K562 (cell line): Measurements from ENCODE around the gene SUPT5H. TPM values are rescaled to one million over a fixed set of nuclear protein-coding genes. Genes with fewer than 3 reads are reported as not detected.

Source experiments
- ARHGAP35 ChIP-seq: fragments of 450-650 bp; IDR thresholded peaks from 2 replicates; pipeline ENCODE4 v1.6.1; 2018; ENCODE audit not compliant: partially characterized antibody
- BCL6 ChIP-seq: fragments of 250-450 bp; sonication (Bioruptor Pico); IDR thresholded peaks from 2 replicates; pipeline ENCODE4 v1.4.0; 2020
- CEBPG ChIP-seq, 3 experiments: fragments of 200-800 bp in 1 of 3; sonication (Bioruptor generic) in 1 of 3; sonication (generic) in 1 of 3; formaldehyde crosslinking in 1 of 3; IDR thresholded peaks in 2 of 3; conservative IDR thresholded peaks in 1 of 3; 2 replicates each; pipeline versions ENCODE4 v1.6.1 to v1.8.0; 2016 to 2022; ENCODE audit warnings: missing compliant biosample characterization in 2 of 3, missing genetic modification characterization in 2 of 3, mild to moderate bottlenecking in 1 of 3, missing genetic modification reagents in 1 of 3
- ELF1 ChIP-seq: fragments of 200-800 bp; sonication (Bioruptor generic); IDR thresholded peaks from 2 replicates; pipeline ENCODE4 v1.6.1; 2016; ENCODE audit warnings: missing genetic modification characterization, missing compliant biosample characterization
- FOXA3 ChIP-seq, 2 experiments: fragments of 450-650 bp in 1 of 2; sonication (generic) in 1 of 2; formaldehyde crosslinking; IDR thresholded peaks in 1 of 2; conservative IDR thresholded peaks in 1 of 2; 2 replicates each; pipeline versions ENCODE4 v1.4.0 to v1.8.0; 2020 to 2022; ENCODE audit warnings: mild to moderate bottlenecking in 2 of 2, missing genetic modification reagents in 1 of 2
- GABPB1 ChIP-seq: sonication (generic); formaldehyde crosslinking; IDR thresholded peaks from 2 replicates; pipeline ENCODE4 v1.8.0; 2022; ENCODE audit warnings: mild to moderate bottlenecking, missing genetic modification reagents
- KAT7 ChIP-seq: sonication (generic); formaldehyde crosslinking; IDR thresholded peaks from 2 replicates; pipeline ENCODE4 v1.8.0; 2022; ENCODE audit warnings: missing genetic modification reagents, mild to moderate bottlenecking, borderline replicate concordance
- NCOA4 ChIP-seq: fragments of 450-650 bp; IDR thresholded peaks from 2 replicates; pipeline ENCODE4 v1.6.1; 2018; ENCODE audit warnings: mild to moderate bottlenecking; ENCODE audit not compliant: partially characterized antibody
- NFIC ChIP-seq: fragments of 450-650 bp; IDR thresholded peaks from 2 replicates; pipeline ENCODE4 v1.6.1; 2017; ENCODE audit warnings: mild to moderate bottlenecking, inconsistent platforms
- PHF20 ChIP-seq: fragments of 450-650 bp; IDR thresholded peaks from 2 replicates; pipeline ENCODE4 v1.6.1; 2018; ENCODE audit not compliant: partially characterized antibody
- POLR2H ChIP-seq: IDR thresholded peaks from 2 replicates; pipeline ENCODE4 v1.6.1; 2016; ENCODE audit warnings: missing genetic modification characterization, low read depth, mild to moderate bottlenecking, control low read depth, missing compliant biosample characterization, moderate library complexity
- RAD51 ChIP-seq: fragments of 450-650 bp; IDR thresholded peaks from 2 replicates; pipeline ENCODE4 v1.7.1; 2016; ENCODE audit warnings: low read depth, mild to moderate bottlenecking, borderline replicate concordance
- RNF2 ChIP-seq: sonication (generic); IDR thresholded peaks from 2 replicates; pipeline ENCODE4 v1.6.1; 2016
- SPI1 ChIP-seq: IDR thresholded peaks from 2 replicates; pipeline ENCODE4 v1.6.1; 2011; ENCODE audit warnings: low read depth, low read length, control low read depth, borderline replicate concordance
- SREBF1 ChIP-seq: fragments of 150-350 bp; IDR thresholded peaks from 2 replicates; pipeline ENCODE4 v1.6.1; 2014; ENCODE audit warnings: antibody characterized with exemption, low read depth, low read length, borderline replicate concordance
- TBL1XR1 ChIP-seq, 2 experiments: IDR thresholded peaks; 2 replicates each; pipeline ENCODE4 v1.6.1; 2012; ENCODE audit warnings: improper control_type of control experiment in 2 of 2, low read length in 2 of 2, mild to moderate bottlenecking in 1 of 2
- TGIF2 ChIP-seq: sonication (generic); formaldehyde crosslinking; IDR thresholded peaks from 2 replicates; pipeline ENCODE4 v1.8.1; 2022; ENCODE audit warnings: mild to moderate bottlenecking, missing genetic modification reagents, moderate library complexity
- ZNF143 ChIP-seq: sonication (generic); formaldehyde crosslinking; IDR thresholded peaks from 2 replicates; pipeline ENCODE4 v1.9.0; 2022; ENCODE audit warnings: mild to moderate bottlenecking, missing genetic modification reagents
- ZNF217 ChIP-seq: sonication (generic); formaldehyde crosslinking; IDR thresholded peaks from 2 replicates; pipeline ENCODE4 v1.8.0; 2022; ENCODE audit warnings: mild to moderate bottlenecking, missing genetic modification reagents
- ZNF23 ChIP-seq: fragments of 250-450 bp; sonication (Bioruptor Pico); IDR thresholded peaks from 2 replicates; pipeline ENCODE4 v1.4.0; 2020; ENCODE audit warnings: mild to moderate bottlenecking
- polyA plus RNA-seq, 8 experiments: library from polyadenylated mRNA; depleted of rRNA in 4 of 8; stranded (reverse) in 5 of 8; unstranded in 3 of 8; fragments of >200 nt; fragmentation: Nextera tagmentation in 2 of 8; fragmentation: Illumina TruSeq in 1 of 8; extraction: Ambion mirVana in 2 of 8; extraction: Trizol in 1 of 8; gene quantifications; 2 replicates each; pipeline versions ENCODE4 v1.2.1 to v1.2.3, GENCODE V29; 2011 to 2014; ENCODE audit warnings: inconsistent platforms in 1 of 8, missing spikeins in 1 of 8
- total RNA-seq, 7 experiments: library from RNA; depleted of rRNA in 6 of 7; stranded (reverse); fragments of >200 nt in 6 of 7; fragmentation: Illumina TruSeq in 2 of 7; extraction: Trizol in 2 of 7; gene quantifications; 2 replicates each; pipeline versions ENCODE4 v1.2.1 to v1.2.3, GENCODE V29; 2011 to 2021; ENCODE audit warnings: low replicate concordance in 1 of 7
- TF ChIP-seq, protein P1 (sequence below): fragments of 250-450 bp; sonication (Bioruptor Pico); IDR thresholded peaks from 2 replicates; pipeline ENCODE4 v1.9.0; 2021; ENCODE audit warnings: mild to moderate bottlenecking
- TF ChIP-seq, protein P2 (sequence below): sonication (generic); formaldehyde crosslinking; IDR thresholded peaks from 2 replicates; pipeline ENCODE4 v1.8.0; 2022; ENCODE audit warnings: mild to moderate bottlenecking, missing genetic modification reagents
- TF ChIP-seq, protein P3 (sequence below), 2 experiments: IDR thresholded peaks; 2 replicates each; pipeline ENCODE4 v1.6.1; 2011; ENCODE audit warnings: borderline replicate concordance in 1 of 2, control low read depth in 1 of 2, low read depth in 1 of 2, low read length in 1 of 2, mild to moderate bottlenecking in 1 of 2, mixed read lengths in 1 of 2, moderate library complexity in 1 of 2; ENCODE audit not compliant: insufficient read depth in 1 of 2, insufficient read length in 1 of 2, poor library complexity in 1 of 2, severe bottlenecking in 1 of 2; ENCODE audit errors: extremely low read depth in 1 of 2
- TF ChIP-seq, protein P4 (sequence below): sonication (generic); formaldehyde crosslinking; IDR thresholded peaks from 2 replicates; pipeline ENCODE4 v1.8.0; 2022; ENCODE audit warnings: mild to moderate bottlenecking, missing genetic modification reagents

Gene SUPT5H
- total and polyA plus RNA-seq, 9 of the 15 experiments (the other 6 are each of a cell fraction or from before 2014, with no cell fraction given), result 13.3 to 85.9 (median 35.9) TPM

DNA sequence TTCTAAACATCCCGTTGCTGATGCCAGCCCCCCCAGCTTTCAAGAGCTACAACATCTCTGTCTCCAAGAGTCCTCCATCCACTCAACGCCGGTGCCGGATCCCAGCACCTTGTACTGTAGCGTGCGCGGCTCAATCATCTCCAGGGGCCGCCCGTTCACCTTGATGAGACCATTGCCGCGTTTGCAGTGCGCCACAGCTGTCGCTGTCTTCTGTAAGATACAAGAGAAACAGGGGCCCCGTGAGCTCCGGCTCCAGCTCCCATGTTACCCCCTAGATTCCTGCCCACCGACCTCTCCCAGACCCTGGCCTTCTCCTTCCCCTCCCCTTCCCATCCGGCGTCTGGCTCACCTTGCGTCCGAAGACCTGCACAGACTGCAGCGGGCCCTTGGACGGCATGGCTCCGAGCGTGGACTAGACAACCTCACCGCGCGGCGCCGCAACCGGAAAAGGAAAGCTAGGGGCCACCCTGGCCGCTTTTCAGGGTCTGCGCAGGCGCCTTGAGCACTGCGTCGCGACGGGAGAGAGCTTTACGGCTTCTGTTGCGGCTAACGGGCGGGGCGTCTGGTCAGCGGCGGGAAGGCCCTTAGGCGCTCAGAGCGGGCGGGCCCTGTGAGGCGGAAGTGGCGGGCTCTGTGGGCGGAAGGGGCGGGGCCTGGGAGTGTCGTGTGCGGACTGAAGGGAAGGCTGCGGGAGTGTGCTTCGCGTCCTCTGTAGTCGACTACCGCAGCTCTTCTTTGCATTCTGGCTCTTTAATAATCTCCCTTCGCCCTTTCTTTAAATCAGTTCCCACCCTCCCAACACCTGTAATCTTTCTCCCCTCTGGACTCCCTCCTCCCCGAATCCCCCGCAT lies 9.7 kb upstream of the SUPT5H start, which contains the start of gene RPS16 (continued):
- TF ChIP-seq ELF1, result peak; percentile 88
- peak; percentile 97 for TF ChIP-seq POLR2H
- peak in 1 of 2 experiments; percentile 13; a peak in 1 of 4 replicates for TF ChIP-seq FOXA3 (CRISPR knock-in tag; conservative IDR thresholded peaks at IDR 0.05 in 1 of 2, IDR thresholded peaks at IDR 0.05 in 1 of 2)
- peak; percentile 94 for TF ChIP-seq GABPB1 (CRISPR knock-in tag)
- no peak for TF ChIP-seq NCOA4
- peak; percentile 67 for TF ChIP-seq NFIC
- TF ChIP-seq BCL6, result no peak
- TF ChIP-seq RAD51, result no peak
- 0 out of 2 replicates have a peak, but pooled peaks have one; percentile 17 for TF ChIP-seq ZNF143
- TF ChIP-seq KAT7 (CRISPR knock-in tag), result peak; percentile 31
- peak; percentile 72 for TF ChIP-seq PHF20
- TF ChIP-seq TGIF2, result peak; percentile 57; the same call in 1 of the 2 replicates
- TF ChIP-seq, protein P1, sequence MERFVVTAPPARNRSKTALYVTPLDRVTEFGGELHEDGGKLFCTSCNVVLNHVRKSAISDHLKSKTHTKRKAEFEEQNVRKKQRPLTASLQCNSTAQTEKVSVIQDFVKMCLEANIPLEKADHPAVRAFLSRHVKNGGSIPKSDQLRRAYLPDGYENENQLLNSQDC (CRISPR knock-in tag), result no peak
- TF ChIP-seq CEBPG (CRISPR knock-in tag; IDR thresholded peaks at IDR 0.05), result no peak
- no peak for TF ChIP-seq CEBPG (tag; conservative IDR thresholded peaks at IDR 0.05 in 1 of 2, IDR thresholded peaks at IDR 0.05 in 1 of 2)
- TF ChIP-seq SPI1, result peak; percentile 71
- peak in 1 of 2 experiments; percentile 78; a peak in 1 of 4 replicates for TF ChIP-seq TBL1XR1 (IDR thresholded peaks at IDR 0.05; ENCODE audit: low read length in 2 of 2)
- TF ChIP-seq, protein P2, sequence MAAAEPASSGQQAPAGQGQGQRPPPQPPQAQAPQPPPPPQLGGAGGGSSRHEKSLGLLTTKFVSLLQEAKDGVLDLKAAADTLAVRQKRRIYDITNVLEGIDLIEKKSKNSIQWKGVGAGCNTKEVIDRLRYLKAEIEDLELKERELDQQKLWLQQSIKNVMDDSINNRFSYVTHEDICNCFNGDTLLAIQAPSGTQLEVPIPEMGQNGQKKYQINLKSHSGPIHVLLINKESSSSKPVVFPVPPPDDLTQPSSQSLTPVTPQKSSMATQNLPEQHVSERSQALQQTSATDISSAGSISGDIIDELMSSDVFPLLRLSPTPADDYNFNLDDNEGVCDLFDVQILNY (CRISPR knock-in tag), result peak; percentile 81; the same call in 1 of the 2 replicates
- TF ChIP-seq, protein P3, sequence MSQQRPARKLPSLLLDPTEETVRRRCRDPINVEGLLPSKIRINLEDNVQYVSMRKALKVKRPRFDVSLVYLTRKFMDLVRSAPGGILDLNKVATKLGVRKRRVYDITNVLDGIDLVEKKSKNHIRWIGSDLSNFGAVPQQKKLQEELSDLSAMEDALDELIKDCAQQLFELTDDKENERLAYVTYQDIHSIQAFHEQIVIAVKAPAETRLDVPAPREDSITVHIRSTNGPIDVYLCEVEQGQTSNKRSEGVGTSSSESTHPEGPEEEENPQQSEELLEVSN (IDR thresholded peaks at IDR 0.05; ENCODE audit: borderline replicate concordance in 1 of 2, extremely low read depth in 1 of 2, insufficient read depth in 1 of 2, insufficient read length in 1 of 2, low read depth in 1 of 2, low read length in 1 of 2, poor library complexity in 1 of 2, severe bottlenecking in 1 of 2), result peak; percentile 55 to 70
- TF ChIP-seq ARHGAP35, result no peak
- TF ChIP-seq SREBF1, result 0 out of 2 replicates have a peak, but pooled peaks have one; percentile 3
- TF ChIP-seq RNF2, result 0 out of 2 replicates have a peak, but pooled peaks have one; percentile 52
- no peak for TF ChIP-seq ZNF217 (CRISPR knock-in tag)
- no peak for TF ChIP-seq ZNF23 (CRISPR knock-in tag)
- TF ChIP-seq, protein P4, sequence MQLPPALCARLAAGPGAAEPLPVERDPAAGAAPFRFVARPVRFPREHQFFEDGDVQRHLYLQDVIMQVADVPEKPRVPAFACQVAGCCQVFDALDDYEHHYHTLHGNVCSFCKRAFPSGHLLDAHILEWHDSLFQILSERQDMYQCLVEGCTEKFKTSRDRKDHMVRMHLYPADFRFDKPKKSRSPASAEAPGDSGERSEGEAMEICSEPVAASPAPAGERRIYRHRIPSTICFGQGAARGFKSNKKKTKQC (CRISPR knock-in tag), result peak; percentile 71
